ENCODE results near the gene NFE2L2. TPM values are rescaled to one million over a fixed set of nuclear protein-coding genes. Genes with fewer than 3 reads are reported as not detected.
"Not testable (repeated sequence)": the region's sequence is repeated elsewhere in the genome, so short reads cannot be mapped to it uniquely, and the experiment has no call there.

Gene NFE2L2
- total RNA-seq, 1 experiment from 2014 or later = 104 TPM

- POLR2A ChIA-PET = interaction anchor here (0.6 kb wide), 2 partner anchors 45 to 87 kb away, joined by 4 to 5 read pairs; no protein-coding TSS in a partner anchor
- intact Hi-C loops (cut with micrococcal nuclease; ENCODE audit: unreplicated experiment) = no loop called here
- CTCF ChIA-PET = interaction anchor here (0.5 kb wide), 1 partner anchor 103 kb away, joined by 5 read pairs; no protein-coding TSS in a partner anchor
- H3K27me3 ChIP-seq (ENCODE audit: control insufficient read depth, insufficient read depth, low read length) = no peaks in the 10 kb centered on the region
- H3K9me3 ChIP-seq (ENCODE audit: control insufficient read depth, insufficient read depth, low read depth, low read length) = no peaks in the 10 kb centered on the region
- ATAC-seq (no peak), DNase-seq (ENCODE audit: low read depth, low spot score) (no peak)
- in situ Hi-C loops (cut with HindIII; ENCODE audit: low pct_unique_long_range_greater_than_20kb, low sequenced_read_pairs) = no loop called here
- peaks cover 58% of the 10 kb centered on the region for H3K4me1 ChIP-seq (ENCODE audit: control insufficient read depth, insufficient read depth, low read length)
- H3K27ac ChIP-seq (ENCODE audit: low read length) = peak overlapping the region; percentile 99
- H3K4me3 ChIP-seq (ENCODE audit: low read depth in 2 of 2, low read length in 2 of 2) = peak overlapping the region; percentile 2 to 3; a peak in 2 of 4 replicates
- BruUV-seq (replicated peaks) = no TSS peak
- TF ChIP-seq SIN3A (IDR thresholded peaks at IDR 0.05; ENCODE audit: borderline replicate concordance, insufficient read depth, low read depth, low read length) = no peak
- no peak for TF ChIP-seq POLR2AphosphoS5 (IDR thresholded peaks at IDR 0.05; ENCODE audit: low read depth, low read length)
- TF ChIP-seq REST (IDR thresholded peaks at IDR 0.05; ENCODE audit: insufficient read depth in 1 of 2, low read depth in 2 of 2, low read length in 1 of 2) = no peak
- no peak for TF ChIP-seq TCF7L2 (IDR thresholded peaks at IDR 0.05; ENCODE audit: low read depth, low read length)
- no peak for TF ChIP-seq CTCF (IDR thresholded peaks at IDR 0.05)
- no peaks in the 10 kb centered on the region for H3K36me3 ChIP-seq (ENCODE audit: control insufficient read depth, insufficient read depth, low read length)
These were observed 3.8 kb upstream of the NFE2L2 start for GRCh38 chr2:177268187-177268871.

GRCh38 chr2:177266955-177267354 is 2.4 kb upstream of the NFE2L2 start:
- in situ Hi-C loops (cut with HindIII; ENCODE audit: low pct_unique_long_range_greater_than_20kb, low sequenced_read_pairs) = not testable (repeated sequence)

More at GRCh38 chr2:177266955-177267354, 2.4 kb upstream of the NFE2L2 start:
- H3K4me3 ChIP-seq (ENCODE audit: low read depth in 2 of 2, low read length in 2 of 2); H3K27me3 ChIP-seq (ENCODE audit: control insufficient read depth, insufficient read depth, low read length); intact Hi-C loops (cut with micrococcal nuclease; ENCODE audit: unreplicated experiment); POLR2A ChIA-PET; H3K9me3 ChIP-seq (ENCODE audit: control insufficient read depth, insufficient read depth, low read depth, low read length); DNase-seq (ENCODE audit: low read depth, low spot score); ATAC-seq; CTCF ChIA-PET; BruUV-seq (replicated peaks); H3K36me3 ChIP-seq (ENCODE audit: control insufficient read depth, insufficient read depth, low read length): not testable (repeated sequence)
- peaks cover 50% of the 10 kb centered on the region for H3K4me1 ChIP-seq (ENCODE audit: control insufficient read depth, insufficient read depth, low read length)
- peak overlapping the region; percentile 99 for H3K27ac ChIP-seq (ENCODE audit: low read length)

All from Panc1 (cell line).